ENCODE data around the gene TP53RK.

The TP53RK gene

GRCh38 chr20:46657137-46657536 is 32.1 kb downstream of the TP53RK start:
- no peak for DNase-seq

- no peak for DNase-seq
These were observed 36.5 kb downstream of the TP53RK start for GRCh38 chr20:46652699-46653098.

- DNase-seq = no peak
These were observed 37.9 kb downstream of the TP53RK start, which contains the start of gene SLC13A3 for GRCh38 chr20:46651091-46651962. TSS of gene SLC13A3 (minus strand) at chr20:46651459. CDS start at chr20:46651421, 38 bp downstream.

GRCh38 chr20:46650575-46651090 is 38.6 kb downstream of the TP53RK start:
- no peak for DNase-seq

GRCh38 chr20:46649965-46650542 is 39.2 kb downstream of the TP53RK start:
- DNase-seq = no peak

GRCh38 chr20:46649650-46649949 is 39.6 kb downstream of the TP53RK start:
- DNase-seq = no peak

- no peak for DNase-seq
These were observed 40.2 kb downstream of the TP53RK start for GRCh38 chr20:46648903-46649649.

GRCh38 chr20:46647469-46647868 is 41.8 kb downstream of the TP53RK start:
- no peak for DNase-seq

- DNase-seq = no peak
These were observed 42.4 kb downstream of the TP53RK start for GRCh38 chr20:46646659-46647380.

GRCh38 chr20:46646122-46646521 is 43.1 kb downstream of the TP53RK start:
- no peak for DNase-seq

GRCh38 chr20:46644733-46645132 is 44.5 kb downstream of the TP53RK start:
- no peak for DNase-seq

- DNase-seq = no peak
These were observed 45.1 kb downstream of the TP53RK start for GRCh38 chr20:46644160-46644559.

- DNase-seq = no peak
These were observed 46.3 kb downstream of the TP53RK start for GRCh38 chr20:46642969-46643343.

- DNase-seq = no peak
These were observed 46.8 kb downstream of the TP53RK start for GRCh38 chr20:46642265-46642968.

GRCh38 chr20:46641424-46641823 is 47.8 kb downstream of the TP53RK start:
- DNase-seq = no peak

- DNase-seq = no peak
These were observed 48.5 kb downstream of the TP53RK start for GRCh38 chr20:46640536-46641311.

- no peak for DNase-seq
These were observed 49.2 kb downstream of the TP53RK start for GRCh38 chr20:46640044-46640443.

- DNase-seq = no peak
These were observed 49.7 kb downstream of the TP53RK start for GRCh38 chr20:46639587-46639986.

- DNase-seq = no peak
These were observed 50.4 kb downstream of the TP53RK start for GRCh38 chr20:46638898-46639274.

GRCh38 chr20:46638134-46638897 is 50.9 kb downstream of the TP53RK start:
- no peak for DNase-seq
